ENCODE data around the gene ANAPC13.

ANAPC13 gene

DNA sequence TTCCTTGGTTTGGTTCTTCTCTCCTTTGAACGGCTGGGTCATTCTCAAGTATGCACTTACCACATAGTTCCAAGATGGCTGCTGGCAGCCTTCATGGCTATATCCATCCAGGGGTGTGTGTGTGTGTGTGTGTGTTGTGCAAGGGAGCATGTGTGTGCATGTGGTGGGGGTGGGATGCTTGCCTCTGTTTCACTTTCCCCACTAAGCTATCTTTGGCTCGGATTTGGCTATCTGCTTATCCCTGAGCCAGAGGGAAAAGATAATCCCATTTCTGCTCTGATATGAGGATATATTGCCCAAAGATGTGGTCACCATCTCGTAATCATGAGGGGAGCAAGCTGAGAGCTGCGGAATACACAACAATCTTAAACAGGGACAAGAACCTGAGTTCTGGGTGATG, 26.2 kb downstream of the ANAPC13 start:
- DNase-seq (ENCODE audit: extremely low read depth, insufficient read length) = no peak
- Histone ChIP-seq H3K27me3 (replicated peaks; ENCODE audit: control insufficient read depth, insufficient read depth, low read length) (no peaks in the 10 kb centered on the region), H3K4me3 (replicated peaks; ENCODE audit: low read depth, low read length) (no peak overlapping the region), H3K36me3 (ENCODE audit: control insufficient read depth, insufficient read depth, low read length) (no peaks in the 10 kb centered on the region)
- TF ChIP-seq, protein P1, sequence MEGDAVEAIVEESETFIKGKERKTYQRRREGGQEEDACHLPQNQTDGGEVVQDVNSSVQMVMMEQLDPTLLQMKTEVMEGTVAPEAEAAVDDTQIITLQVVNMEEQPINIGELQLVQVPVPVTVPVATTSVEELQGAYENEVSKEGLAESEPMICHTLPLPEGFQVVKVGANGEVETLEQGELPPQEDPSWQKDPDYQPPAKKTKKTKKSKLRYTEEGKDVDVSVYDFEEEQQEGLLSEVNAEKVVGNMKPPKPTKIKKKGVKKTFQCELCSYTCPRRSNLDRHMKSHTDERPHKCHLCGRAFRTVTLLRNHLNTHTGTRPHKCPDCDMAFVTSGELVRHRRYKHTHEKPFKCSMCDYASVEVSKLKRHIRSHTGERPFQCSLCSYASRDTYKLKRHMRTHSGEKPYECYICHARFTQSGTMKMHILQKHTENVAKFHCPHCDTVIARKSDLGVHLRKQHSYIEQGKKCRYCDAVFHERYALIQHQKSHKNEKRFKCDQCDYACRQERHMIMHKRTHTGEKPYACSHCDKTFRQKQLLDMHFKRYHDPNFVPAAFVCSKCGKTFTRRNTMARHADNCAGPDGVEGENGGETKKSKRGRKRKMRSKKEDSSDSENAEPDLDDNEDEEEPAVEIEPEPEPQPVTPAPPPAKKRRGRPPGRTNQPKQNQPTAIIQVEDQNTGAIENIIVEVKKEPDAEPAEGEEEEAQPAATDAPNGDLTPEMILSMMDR (IDR thresholded peaks at IDR 0.05; ENCODE audit: insufficient read depth, low read length, poor library complexity, severe bottlenecking) = no peak

DNA sequence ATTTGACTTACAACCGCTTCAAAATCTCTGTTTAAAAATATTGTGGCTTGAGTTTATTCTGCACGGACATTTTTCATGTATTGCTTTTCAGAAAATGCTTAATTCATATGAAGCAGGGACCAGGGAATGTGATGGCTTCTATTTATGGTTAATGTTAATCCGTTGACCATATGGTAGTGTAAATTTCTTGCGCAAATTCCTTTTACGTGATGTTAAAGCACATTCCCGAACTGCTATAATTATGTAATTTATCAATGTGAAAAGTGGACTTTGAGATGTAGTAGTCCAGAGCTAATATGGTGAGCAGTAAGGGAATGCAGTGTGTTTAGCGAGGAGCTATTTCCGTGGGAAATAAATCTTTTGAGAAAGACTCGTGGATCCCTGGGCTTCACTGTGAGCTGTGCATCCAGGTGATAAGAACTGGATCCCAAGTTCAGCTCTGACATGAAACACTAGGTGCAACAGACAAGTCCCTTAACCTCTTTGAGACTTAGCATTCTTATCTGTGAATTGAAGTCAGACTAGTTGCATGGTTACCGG, 27.3 kb downstream of the ANAPC13 start:
- no peak for DNase-seq (ENCODE audit: extremely low read depth, insufficient read length)
- TF ChIP-seq, protein P1 (IDR thresholded peaks at IDR 0.05; ENCODE audit: insufficient read depth, low read length, poor library complexity, severe bottlenecking) = no peak
- Histone ChIP-seq H3K4me3 (replicated peaks; ENCODE audit: low read depth, low read length) (no peak overlapping the region), H3K36me3 (ENCODE audit: control insufficient read depth, insufficient read depth, low read length) (no peaks in the 10 kb centered on the region), H3K27me3 (replicated peaks; ENCODE audit: control insufficient read depth, insufficient read depth, low read length) (no peaks in the 10 kb centered on the region; the same call in 1 of the 2 replicates)

DNA sequence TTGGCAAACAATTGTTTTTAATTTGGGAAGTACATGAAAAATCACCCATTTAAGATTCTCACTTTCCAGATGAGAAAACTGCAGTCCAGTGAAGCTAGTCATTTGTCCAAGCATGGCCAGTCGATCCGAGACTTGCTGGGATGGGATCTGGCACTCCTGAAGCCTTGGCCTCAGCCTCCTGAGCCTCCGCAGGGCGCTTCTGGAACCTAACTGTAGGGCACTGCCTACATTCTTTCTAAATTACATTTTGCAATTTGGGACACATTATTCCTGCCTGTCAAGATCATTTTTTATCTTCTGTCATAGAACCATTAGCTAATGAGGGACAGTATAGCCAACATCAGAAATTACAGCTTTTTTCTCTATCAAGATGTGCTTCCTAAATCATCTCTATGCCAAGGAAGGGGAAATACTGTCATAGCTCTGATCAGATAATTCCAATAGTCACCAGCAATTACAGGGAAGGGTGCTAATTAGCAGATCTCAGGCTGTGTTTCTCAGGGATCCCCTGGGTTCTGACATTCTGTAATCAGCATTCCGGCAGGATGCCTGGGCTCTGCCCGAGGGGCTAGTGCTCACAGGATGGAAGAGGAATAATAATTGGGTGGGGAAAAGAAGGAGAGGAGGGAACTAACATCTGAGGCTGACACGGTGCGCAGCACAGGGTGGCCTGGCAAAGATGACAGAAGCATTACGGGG, 28.3 kb downstream of the ANAPC13 start:
- H3K4me3 ChIP-seq (replicated peaks; ENCODE audit: low read depth, low read length) = no peak overlapping the region
- H3K27me3 ChIP-seq (replicated peaks; ENCODE audit: control insufficient read depth, insufficient read depth, low read length) = no peaks in the 10 kb centered on the region; the same call in 1 of the 2 replicates
- no peaks in the 10 kb centered on the region for H3K36me3 ChIP-seq (ENCODE audit: control insufficient read depth, insufficient read depth, low read length)
- TF ChIP-seq, protein P1 (IDR thresholded peaks at IDR 0.05; ENCODE audit: insufficient read depth, low read length, poor library complexity, severe bottlenecking) = no peak
- DNase-seq (ENCODE audit: extremely low read depth, insufficient read length) = no peak

DNA sequence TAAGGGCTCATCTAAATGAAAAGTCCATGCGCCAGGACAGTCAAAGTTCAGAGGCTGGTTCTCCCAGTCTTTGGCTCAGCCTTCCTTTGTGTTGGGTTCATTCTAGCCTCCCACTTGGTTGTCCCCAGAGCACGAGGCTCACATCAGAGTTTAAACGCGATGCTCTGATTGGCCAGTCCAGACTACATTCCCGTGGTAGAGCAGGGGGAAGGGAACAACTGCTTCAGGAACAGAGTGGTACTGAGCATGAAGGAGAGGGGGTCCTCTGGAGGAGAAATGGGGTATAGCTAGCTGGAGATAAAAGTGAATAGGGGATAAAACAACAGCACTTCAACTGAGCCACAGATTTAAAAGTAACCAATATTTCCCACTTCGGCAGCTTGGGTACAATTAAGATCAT, 32.2 kb downstream of the ANAPC13 start:
- DNase-seq (ENCODE audit: extremely low read depth, insufficient read length) = no peak
- Histone ChIP-seq H3K4me3 (replicated peaks; ENCODE audit: low read depth, low read length) (no peak overlapping the region), H3K27me3 (replicated peaks; ENCODE audit: control insufficient read depth, insufficient read depth, low read length) (no peaks in the 10 kb centered on the region; the same call in 1 of the 2 replicates), H3K36me3 (ENCODE audit: control insufficient read depth, insufficient read depth, low read length) (no peaks in the 10 kb centered on the region)
- TF ChIP-seq, protein P1 (IDR thresholded peaks at IDR 0.05; ENCODE audit: insufficient read depth, low read length, poor library complexity, severe bottlenecking) = peak; percentile 34

DNA sequence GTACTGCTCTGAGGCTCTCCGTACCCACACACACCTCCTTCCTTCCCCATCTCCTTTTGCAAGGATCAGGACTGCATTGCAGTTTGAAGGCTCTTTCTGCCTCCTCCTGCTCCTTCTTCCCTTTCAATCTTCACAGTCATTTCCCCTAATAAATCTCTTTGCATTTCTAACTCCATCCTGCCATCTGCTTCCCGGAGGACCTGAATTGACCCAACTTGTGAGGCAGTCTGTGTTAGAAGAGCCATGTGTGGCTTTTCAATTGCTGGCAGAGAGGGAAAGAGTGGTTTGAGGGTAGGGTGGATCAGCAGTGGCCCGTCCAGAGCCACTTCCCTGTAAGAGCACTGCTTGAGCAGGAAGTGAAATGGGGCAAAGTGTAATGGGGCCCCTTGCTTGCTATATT, 35.8 kb downstream of the ANAPC13 start:
- TF ChIP-seq, protein P1 (IDR thresholded peaks at IDR 0.05; ENCODE audit: insufficient read depth, low read length, poor library complexity, severe bottlenecking) = no peak
- Histone ChIP-seq H3K4me3 (replicated peaks; ENCODE audit: low read depth, low read length) (no peak overlapping the region), H3K36me3 (ENCODE audit: control insufficient read depth, insufficient read depth, low read length) (no peaks in the 10 kb centered on the region), H3K27me3 (replicated peaks; ENCODE audit: control insufficient read depth, insufficient read depth, low read length) (no peaks in the 10 kb centered on the region; the same call in 1 of the 2 replicates)
- DNase-seq (ENCODE audit: extremely low read depth, insufficient read length) = no peak
